HepG2 (cell line): ENCODE measurements around the gene SMPD1. TPM values are rescaled to one million over a fixed set of nuclear protein-coding genes. Genes with fewer than 3 reads are reported as not detected.

ENCODE experiments used
- ATF1 ChIP-seq: IDR thresholded peaks from 2 replicates; pipeline ENCODE4 v1.6.1; 2016; ENCODE audit warnings: mild to moderate bottlenecking, control low read depth
- CCAR2 ChIP-seq: fragments of 200-400 bp; formaldehyde crosslinking; optimal IDR thresholded peaks from 2 replicates; pipeline ENCODE3; 2018; ENCODE audit warnings: low read depth, mild to moderate bottlenecking, low read length, moderate library complexity
- DDIT3 ChIP-seq: sonication (generic); formaldehyde crosslinking; IDR thresholded peaks from 2 replicates; pipeline ENCODE4 v1.4.0; 2020; ENCODE audit warnings: mild to moderate bottlenecking, missing genetic modification reagents
- HNRNPK ChIP-seq: fragments of 200-400 bp; formaldehyde crosslinking; IDR thresholded peaks from 2 replicates; pipeline ENCODE4 v1.6.1; 2018; ENCODE audit warnings: low read length, low read depth, moderate library complexity, mild to moderate bottlenecking; ENCODE audit not compliant: poor library complexity, severe bottlenecking
- PHF20 ChIP-seq: sonication (generic); formaldehyde crosslinking; IDR thresholded peaks from 2 replicates; pipeline ENCODE4 v1.5.0; 2020; ENCODE audit warnings: mild to moderate bottlenecking, missing genetic modification reagents
- RBM39 ChIP-seq: fragments of 200-400 bp; formaldehyde crosslinking; IDR thresholded peaks from one replicate; pipeline ENCODE4 v1.6.1; 2018; ENCODE audit warnings: antibody characterized with exemption, mild to moderate bottlenecking, low read depth, low read length; ENCODE audit not compliant: poor library complexity, severe bottlenecking
- RFX1 ChIP-seq: fragments of 450-650 bp; IDR thresholded peaks from 2 replicates; pipeline ENCODE4 v1.6.1; 2017
- RXRA ChIP-seq: sonication (generic); formaldehyde crosslinking; IDR thresholded peaks from 2 replicates; pipeline ENCODE4 v1.5.1; 2020; ENCODE audit warnings: missing genetic modification reagents
- SMC3 ChIP-seq: IDR thresholded peaks from 2 replicates; pipeline ENCODE4 v1.6.1; 2011; ENCODE audit warnings: low read length, improper control_type of control experiment
- ZBTB33 ChIP-seq: sonication (generic); formaldehyde crosslinking; IDR thresholded peaks from 2 replicates; pipeline ENCODE4 v1.4.0; 2020; ENCODE audit warnings: missing genetic modification reagents
- ZNF264 ChIP-seq: sonication (generic); formaldehyde crosslinking; IDR thresholded peaks from 2 replicates; pipeline ENCODE4 v1.4.0; 2020; ENCODE audit warnings: missing genetic modification reagents
- ZNF530 ChIP-seq: sonication (generic); formaldehyde crosslinking; IDR thresholded peaks from 2 replicates; pipeline ENCODE4 v1.5.0; 2020; ENCODE audit warnings: low read depth, mild to moderate bottlenecking, missing genetic modification reagents
- ZNF746 ChIP-seq: sonication (generic); formaldehyde crosslinking; IDR thresholded peaks from 2 replicates; pipeline ENCODE4 v1.8.0; 2022; ENCODE audit warnings: mild to moderate bottlenecking, missing genetic modification reagents
- polyA plus RNA-seq, 8 experiments: library from polyadenylated mRNA; depleted of rRNA in 3 of 8; stranded (reverse) in 7 of 8; unstranded in 1 of 8; fragments of >200 nt; fragmentation: Illumina TruSeq in 4 of 8; extraction: Trizol in 4 of 8; gene quantifications; 2 replicates each; pipeline versions ENCODE4 v1.2.1 to v1.2.3, GENCODE V29; 2011 to 2016; ENCODE audit warnings: low read depth in 4 of 8, missing spikeins in 1 of 8, mixed read lengths in 1 of 8; ENCODE audit not compliant: insufficient read depth in 1 of 8
- total RNA-seq, 5 experiments: library from RNA; depleted of rRNA; stranded (reverse); fragments of >200 nt; fragmentation: Illumina TruSeq; extraction: Trizol; gene quantifications; 2 replicates each; pipeline ENCODE4 v1.2.3, GENCODE V29; 2016; ENCODE audit warnings: low read depth in 1 of 5
- TF ChIP-seq, protein P1 (sequence below): sonication (generic); formaldehyde crosslinking; IDR thresholded peaks from 2 replicates; pipeline ENCODE4 v1.5.1; 2020; ENCODE audit warnings: mild to moderate bottlenecking, missing genetic modification reagents, moderate library complexity
- TF ChIP-seq, protein P2 (sequence below): sonication (generic); formaldehyde crosslinking; IDR thresholded peaks from 2 replicates; pipeline ENCODE4 v1.8.0; 2022; ENCODE audit warnings: mild to moderate bottlenecking, missing genetic modification reagents, moderate library complexity

The SMPD1 gene
- total and polyA plus RNA-seq, 2 of the 13 experiments (the other 11 are each of a cell fraction or from before 2014, with no cell fraction given) = 6.3 to 8.4 TPM

DNA sequence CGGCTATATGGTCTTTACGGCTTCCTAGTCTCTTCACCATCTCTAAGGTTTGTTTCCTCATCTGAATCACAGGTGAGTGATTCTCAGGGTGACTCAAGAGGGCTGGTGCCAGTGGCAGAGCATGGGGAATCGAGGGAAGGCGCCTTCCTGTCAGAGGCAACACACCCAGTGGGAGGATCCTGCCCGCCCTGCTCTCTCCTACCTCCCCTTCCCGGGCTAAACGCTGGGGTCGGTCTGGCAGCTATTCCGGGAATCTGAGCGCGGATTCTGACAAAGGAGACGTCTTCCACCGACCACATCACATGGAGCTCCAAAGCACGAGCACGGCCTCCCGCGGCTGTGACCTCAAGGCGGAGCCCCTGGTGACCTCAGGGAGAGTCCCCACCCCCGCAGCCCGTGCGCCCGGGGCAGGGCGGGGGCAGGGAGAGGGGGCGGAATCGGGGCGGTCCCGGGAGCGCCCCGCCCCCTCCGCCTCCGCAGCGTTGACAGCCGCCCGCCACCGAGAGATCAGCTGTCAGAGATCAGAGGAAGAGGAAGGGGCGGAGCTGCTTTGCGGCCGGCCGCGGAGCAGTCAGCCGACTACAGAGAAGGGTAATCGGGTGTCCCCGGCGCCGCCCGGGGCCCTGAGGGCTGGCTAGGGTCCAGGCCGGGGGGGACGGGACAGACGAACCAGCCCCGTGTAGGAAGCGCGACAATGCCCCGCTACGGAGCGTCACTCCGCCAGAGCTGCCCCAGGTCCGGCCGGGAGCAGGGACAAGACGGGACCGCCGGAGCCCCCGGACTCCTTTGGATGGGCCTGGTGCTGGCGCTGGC, at the start of gene SMPD1 (continued):
- no peak for TF ChIP-seq RBM39
- TF ChIP-seq ZNF530 (CRISPR knock-in tag) = no peak
- TF ChIP-seq, protein P1, sequence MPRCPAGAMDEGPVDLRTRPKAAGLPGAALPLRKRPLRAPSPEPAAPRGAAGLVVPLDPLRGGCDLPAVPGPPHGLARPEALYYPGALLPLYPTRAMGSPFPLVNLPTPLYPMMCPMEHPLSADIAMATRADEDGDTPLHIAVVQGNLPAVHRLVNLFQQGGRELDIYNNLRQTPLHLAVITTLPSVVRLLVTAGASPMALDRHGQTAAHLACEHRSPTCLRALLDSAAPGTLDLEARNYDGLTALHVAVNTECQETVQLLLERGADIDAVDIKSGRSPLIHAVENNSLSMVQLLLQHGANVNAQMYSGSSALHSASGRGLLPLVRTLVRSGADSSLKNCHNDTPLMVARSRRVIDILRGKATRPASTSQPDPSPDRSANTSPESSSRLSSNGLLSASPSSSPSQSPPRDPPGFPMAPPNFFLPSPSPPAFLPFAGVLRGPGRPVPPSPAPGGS (CRISPR knock-in tag) = peak; percentile 81; the same call in 1 of the 2 replicates
- 0 out of 2 replicates have a peak, but pooled peaks have one; percentile 43 for TF ChIP-seq PHF20
- peak; percentile 71; the same call in 1 of the 2 replicates for TF ChIP-seq RXRA
- no peak for TF ChIP-seq RFX1
- TF ChIP-seq CCAR2 = no peak
- no peak for TF ChIP-seq DDIT3
- TF ChIP-seq SMC3 = no peak
- no peak for TF ChIP-seq ZNF264 (CRISPR knock-in tag)
- no peak for TF ChIP-seq ZBTB33
- TF ChIP-seq ZNF746 (CRISPR knock-in tag) = peak; percentile 60; the same call in 1 of the 2 replicates
- no peak for TF ChIP-seq ATF1 (CRISPR knock-in tag)
- TF ChIP-seq, protein P2, sequence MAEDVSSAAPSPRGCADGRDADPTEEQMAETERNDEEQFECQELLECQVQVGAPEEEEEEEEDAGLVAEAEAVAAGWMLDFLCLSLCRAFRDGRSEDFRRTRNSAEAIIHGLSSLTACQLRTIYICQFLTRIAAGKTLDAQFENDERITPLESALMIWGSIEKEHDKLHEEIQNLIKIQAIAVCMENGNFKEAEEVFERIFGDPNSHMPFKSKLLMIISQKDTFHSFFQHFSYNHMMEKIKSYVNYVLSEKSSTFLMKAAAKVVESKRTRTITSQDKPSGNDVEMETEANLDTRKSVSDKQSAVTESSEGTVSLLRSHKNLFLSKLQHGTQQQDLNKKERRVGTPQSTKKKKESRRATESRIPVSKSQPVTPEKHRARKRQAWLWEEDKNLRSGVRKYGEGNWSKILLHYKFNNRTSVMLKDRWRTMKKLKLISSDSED = no peak
- peak; percentile 66 for TF ChIP-seq HNRNPK
